ENCODE data around the gene APOBR. TPM values are rescaled to one million over a fixed set of nuclear protein-coding genes. Genes with fewer than 3 reads are reported as not detected.
A peak's percentile ranks its signal among the peaks of the same experiment; 100 is the strongest.

Gene APOBR
- total and polyA plus RNA-seq, 2 donors (not counting 3 experiments of a cell fraction or from before 2014, with no cell fraction given): not detected

DNA sequence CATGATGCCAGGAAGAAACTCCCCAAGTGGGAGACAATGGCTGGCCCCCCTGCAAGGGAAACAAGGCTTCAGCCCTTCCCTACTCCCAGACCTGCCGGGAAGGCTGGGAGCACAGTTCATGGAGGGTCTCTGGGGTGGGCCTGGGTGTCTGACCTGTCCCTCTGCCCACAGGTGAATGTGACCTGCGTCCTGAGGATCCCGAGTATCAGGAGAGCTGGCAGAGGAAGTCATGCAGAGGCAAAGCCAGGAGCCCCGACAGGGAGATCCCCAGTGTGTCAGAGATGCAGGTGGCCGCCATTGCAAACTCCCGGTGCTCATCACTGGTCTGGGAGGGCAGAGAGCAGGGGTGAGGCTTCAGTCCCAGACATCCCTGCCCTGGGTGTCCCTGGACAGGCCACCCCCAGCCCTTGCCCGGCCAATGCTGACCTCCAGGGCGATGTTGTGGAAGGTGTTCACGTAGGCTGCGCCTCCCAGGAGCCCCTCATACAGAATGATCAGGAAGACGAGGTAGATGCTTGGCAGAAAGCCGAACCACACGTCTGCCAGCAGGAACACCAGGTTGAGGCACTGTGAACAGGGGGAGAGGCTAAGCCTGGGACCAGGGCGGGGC, 17.0 kb upstream of the APOBR start:
- CTCF ChIA-PET: no interaction called here
- BruUV-seq (replicated peaks): TSS peak; percentile 45
- Histone ChIP-seq H3K4me3 (replicated peaks in 1 of 3; ENCODE audit: insufficient read depth in 1 of 3, low read depth in 1 of 3, low read length in 3 of 3) (no peak overlapping the region), H4K20me1 (replicated peaks; ENCODE audit: control insufficient read depth, extremely low read depth, insufficient read depth, low read length) (no peaks in the 10 kb centered on the region), H3K27ac (ENCODE audit: insufficient read depth, low read depth, low read length) (no peak overlapping the region), H2AFZ (ENCODE audit: low read depth, low read length) (no peak overlapping the region), H3K4me2 (ENCODE audit: insufficient read depth, low read length) (no peak overlapping the region), H3K9me3 (replicated peaks; ENCODE audit: control insufficient read depth, insufficient read depth, low read length) (no peaks in the 10 kb centered on the region), H3K9ac (replicated peaks; ENCODE audit: extremely low read depth, insufficient read depth, low read length) (no peak overlapping the region), H3K9me1 (replicated peaks; ENCODE audit: control insufficient read depth, extremely low read depth, insufficient read depth, low read length) (no peaks in the 10 kb centered on the region), H3K4me1 (ENCODE audit: control insufficient read depth, extremely low read depth, insufficient read depth, low read length) (no peaks in the 10 kb centered on the region), H3K79me2 (ENCODE audit: control insufficient read depth, insufficient read depth, low read length) (no peaks in the 10 kb centered on the region), H3K27me3 (ENCODE audit: control insufficient read depth in 2 of 2, insufficient read depth in 2 of 2, low read length in 2 of 2) (no peaks in the 10 kb centered on the region), H3K36me3 (ENCODE audit: control insufficient read depth in 2 of 2, extremely low read depth in 1 of 2, insufficient read depth in 2 of 2, low read length in 2 of 2) (peaks cover 0 to 12% of the 10 kb centered on the region in 2 experiments)
- TF ChIP-seq POLR2AphosphoS5 (IDR thresholded peaks at IDR 0.05; ENCODE audit: insufficient read depth, low read depth, low read length) (no peak), POLR2A (IDR thresholded peaks at IDR 0.05; ENCODE audit: low read depth, low read length) (no peak), FOS (IDR thresholded peaks at IDR 0.05; ENCODE audit: borderline replicate concordance, insufficient read depth, low read length) (no peak)
- intact Hi-C loops (cut with micrococcal nuclease) (no loop called here), dilution Hi-C loops (cut with MboI; ENCODE audit: extremely low pct_ligation_motif_present, low sequenced_read_pairs) (no loop called here)
- FAIRE-seq: no peak
- POLR2A ChIA-PET: no interaction called here
- no peak for DNase-seq (ENCODE audit: low read depth, low spot score)

- Histone ChIP-seq H3K9me1 (replicated peaks; ENCODE audit: control insufficient read depth, extremely low read depth, insufficient read depth, low read length) (no peaks in the 10 kb centered on the region), H4K20me1 (replicated peaks; ENCODE audit: control insufficient read depth, extremely low read depth, insufficient read depth, low read length) (no peaks in the 10 kb centered on the region), H3K9me3 (replicated peaks; ENCODE audit: control insufficient read depth, insufficient read depth, low read length) (no peaks in the 10 kb centered on the region), H3K4me2 (ENCODE audit: insufficient read depth, low read length) (no peak overlapping the region), H3K27me3 (ENCODE audit: control insufficient read depth in 2 of 2, insufficient read depth in 2 of 2, low read length in 2 of 2) (no peaks in the 10 kb centered on the region), H3K4me3 (replicated peaks in 1 of 3; ENCODE audit: insufficient read depth in 1 of 3, low read depth in 1 of 3, low read length in 3 of 3) (no peak overlapping the region), H2AFZ (ENCODE audit: low read depth, low read length) (no peak overlapping the region), H3K9ac (replicated peaks; ENCODE audit: extremely low read depth, insufficient read depth, low read length) (no peak overlapping the region), H3K4me1 (ENCODE audit: control insufficient read depth, extremely low read depth, insufficient read depth, low read length) (no peaks in the 10 kb centered on the region), H3K79me2 (ENCODE audit: control insufficient read depth, insufficient read depth, low read length) (no peaks in the 10 kb centered on the region), H3K36me3 (ENCODE audit: control insufficient read depth in 2 of 2, extremely low read depth in 1 of 2, insufficient read depth in 2 of 2, low read length in 2 of 2) (peaks cover 0 to 12% of the 10 kb centered on the region in 2 experiments), H3K27ac (ENCODE audit: insufficient read depth, low read depth, low read length) (no peak overlapping the region)
- dilution Hi-C loops (cut with MboI; ENCODE audit: extremely low pct_ligation_motif_present, low sequenced_read_pairs): no loop called here
- CTCF ChIA-PET: interaction anchor here (0.7 kb wide), 1 partner anchor 16 kb away, joined by 3 read pairs; the partner anchor contains the start of gene APOBR
- POLR2A ChIA-PET: no interaction called here
- FAIRE-seq (no peak), DNase-seq (ENCODE audit: low read depth, low spot score) (no peak)
- intact Hi-C loops (cut with micrococcal nuclease): no loop called here
- no TSS peak for BruUV-seq (replicated peaks)
- TF ChIP-seq, protein P1, sequence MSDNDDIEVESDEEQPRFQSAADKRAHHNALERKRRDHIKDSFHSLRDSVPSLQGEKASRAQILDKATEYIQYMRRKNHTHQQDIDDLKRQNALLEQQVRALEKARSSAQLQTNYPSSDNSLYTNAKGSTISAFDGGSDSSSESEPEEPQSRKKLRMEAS (IDR thresholded peaks at IDR 0.05; ENCODE audit: insufficient read depth, insufficient read length): no peak
These were observed 15.8 kb upstream of the APOBR start for GRCh38 chr16:28478506-28479180.

Measured in endothelial cell of umbilical vein (primary cell).